Gastrocnemius medialis (tissue), 4 donors: Measurements from ENCODE around the gene ABCA12.

ENCODE experiments used
- CTCF ChIP-seq, 5 experiments: fragments of 450-650 bp in 3 of 5; fragments of 200-600 bp in 2 of 5; sonication (generic) in 2 of 5; IDR thresholded peaks in 4 of 5; conservative IDR thresholded peaks in 1 of 5; 1 replicate in 4 of 5; 2 replicates in 1 of 5; pipeline ENCODE4 v1.5.1; 2016 to 2019; ENCODE audit warnings: antibody characterized with exemption in 5 of 5, mild to moderate bottlenecking in 3 of 5, moderate library complexity in 3 of 5
- POLR2A ChIP-seq, 2 donors: fragments of 450-650 bp; IDR thresholded peaks; one replicate each; pipeline ENCODE4 v1.6.1; 2017; ENCODE audit warnings: antibody characterized with exemption in 2 of 2, mild to moderate bottlenecking in 2 of 2, moderate library complexity in 2 of 2

GRCh38 chr2:215031321-215031720 lies 107.1 kb downstream of the ABCA12 start:
- TF ChIP-seq CTCF (IDR thresholded peaks at IDR 0.05 in 4 of 5, conservative IDR thresholded peaks at IDR 0.05 in 1 of 5) (no peak), POLR2A (IDR thresholded peaks at IDR 0.05) (no peak)
